HG02885 (cell line): ENCODE results near the gene TMEM248.
"Not testable (repeated sequence)": the region's sequence is repeated elsewhere in the genome, so short reads cannot be mapped to it uniquely, and the experiment has no call there.

Experiments
- ATAC-seq: cut with Tn5 transposase; IDR thresholded peaks from one replicate; pipeline ENCODE4 v1.9.1; 2021; ENCODE audit warnings: mild to moderate bottlenecking; ENCODE audit not compliant: unreplicated experiment, poor library complexity

The TMEM248 gene

GRCh38 chr7:66946545-66946944 lies 25.5 kb downstream of the TMEM248 start:
- ATAC-seq = no peak

GRCh38 chr7:66948480-66949109 lies 27.6 kb downstream of the TMEM248 start:
- ATAC-seq = no peak

GRCh38 chr7:66950311-66950710 lies 29.3 kb downstream of the TMEM248 start:
- ATAC-seq = no peak

GRCh38 chr7:66950763-66951162 lies 29.7 kb downstream of the TMEM248 start:
- ATAC-seq = no peak

- ATAC-seq = no peak
Measured at GRCh38 chr7:66952343-66953043, 31.5 kb downstream of the TMEM248 start.

- no peak for ATAC-seq
Measured at GRCh38 chr7:66953044-66953427, 32.0 kb downstream of the TMEM248 start.

- no peak for ATAC-seq
Measured at GRCh38 chr7:66957595-66958290, 36.7 kb downstream of the TMEM248 start.

GRCh38 chr7:66958538-66959350 lies 37.7 kb downstream of the TMEM248 start:
- ATAC-seq = no peak

- no peak for ATAC-seq
Measured at GRCh38 chr7:66960192-66960591, 39.2 kb downstream of the TMEM248 start.

- no peak for ATAC-seq
Measured at GRCh38 chr7:66961096-66961495, 40.1 kb downstream of the TMEM248 start.

GRCh38 chr7:66964411-66964810 lies 43.4 kb downstream of the TMEM248 start:
- ATAC-seq = no peak

- ATAC-seq = no peak
Measured at GRCh38 chr7:66967029-66967428, 46.0 kb downstream of the TMEM248 start.

- not testable (repeated sequence) for ATAC-seq
Measured at GRCh38 chr7:66969001-66969400, 48.0 kb downstream of the TMEM248 start.

GRCh38 chr7:66970310-66970709 lies 49.3 kb downstream of the TMEM248 start:
- ATAC-seq = no peak

- no peak for ATAC-seq
Measured at GRCh38 chr7:66974986-66975590, 54.1 kb downstream of the TMEM248 start.

GRCh38 chr7:66978312-66978711 lies 57.3 kb downstream of the TMEM248 start:
- not testable (repeated sequence) for ATAC-seq

GRCh38 chr7:66979013-66979412 lies 58.0 kb downstream of the TMEM248 start:
- not testable (repeated sequence) for ATAC-seq

- ATAC-seq = not testable (repeated sequence)
Measured at GRCh38 chr7:66980336-66980735, 59.3 kb downstream of the TMEM248 start.

- not testable (repeated sequence) for ATAC-seq
Measured at GRCh38 chr7:66989552-66989951, 68.5 kb downstream of the TMEM248 start.

GRCh38 chr7:66994051-66994450 lies 73.0 kb downstream of the TMEM248 start:
- not testable (repeated sequence) for ATAC-seq
